Epithelial cell of proximal tubule (primary cell): ENCODE measurements around the gene IFT52. TPM values are rescaled to one million over a fixed set of nuclear protein-coding genes. Genes with fewer than 3 reads are reported as not detected.
"Not testable (repeated sequence)": the region's sequence is repeated elsewhere in the genome, so short reads cannot be mapped to it uniquely, and the experiment has no call there.

Experiments
- DNase-seq: peaks from one replicate; pipeline ENCODE4 v3.0.0-alpha.2; 2011; ENCODE audit warnings: low read depth
- H3K4me3 ChIP-seq: 2 replicates; pipeline ENCODE4 v1.5.1; 2011; ENCODE audit warnings: low read depth, mild to moderate bottlenecking, low read length
- total RNA-seq: library from RNA; depleted of rRNA; stranded (reverse); fragments of >200 nt; gene quantifications from 2 replicates; pipeline ENCODE4 v1.2.3, GENCODE V29; 2015
- TF ChIP-seq, protein P1 (sequence below): conservative IDR thresholded peaks from 2 replicates; pipeline ENCODE4 v1.5.1; 2012; ENCODE audit warnings: low read depth, mild to moderate bottlenecking, low read length

The IFT52 gene
- total RNA-seq, 1 donor from 2014 or later, result 21.2 TPM

- DNase-seq, result no peak
- TF ChIP-seq, protein P1, sequence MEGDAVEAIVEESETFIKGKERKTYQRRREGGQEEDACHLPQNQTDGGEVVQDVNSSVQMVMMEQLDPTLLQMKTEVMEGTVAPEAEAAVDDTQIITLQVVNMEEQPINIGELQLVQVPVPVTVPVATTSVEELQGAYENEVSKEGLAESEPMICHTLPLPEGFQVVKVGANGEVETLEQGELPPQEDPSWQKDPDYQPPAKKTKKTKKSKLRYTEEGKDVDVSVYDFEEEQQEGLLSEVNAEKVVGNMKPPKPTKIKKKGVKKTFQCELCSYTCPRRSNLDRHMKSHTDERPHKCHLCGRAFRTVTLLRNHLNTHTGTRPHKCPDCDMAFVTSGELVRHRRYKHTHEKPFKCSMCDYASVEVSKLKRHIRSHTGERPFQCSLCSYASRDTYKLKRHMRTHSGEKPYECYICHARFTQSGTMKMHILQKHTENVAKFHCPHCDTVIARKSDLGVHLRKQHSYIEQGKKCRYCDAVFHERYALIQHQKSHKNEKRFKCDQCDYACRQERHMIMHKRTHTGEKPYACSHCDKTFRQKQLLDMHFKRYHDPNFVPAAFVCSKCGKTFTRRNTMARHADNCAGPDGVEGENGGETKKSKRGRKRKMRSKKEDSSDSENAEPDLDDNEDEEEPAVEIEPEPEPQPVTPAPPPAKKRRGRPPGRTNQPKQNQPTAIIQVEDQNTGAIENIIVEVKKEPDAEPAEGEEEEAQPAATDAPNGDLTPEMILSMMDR, result no peak
- no peak overlapping the region for H3K4me3 ChIP-seq
Measured at GRCh38 chr20:43642548-43642947, 51.8 kb downstream of the IFT52 start.

DNA sequence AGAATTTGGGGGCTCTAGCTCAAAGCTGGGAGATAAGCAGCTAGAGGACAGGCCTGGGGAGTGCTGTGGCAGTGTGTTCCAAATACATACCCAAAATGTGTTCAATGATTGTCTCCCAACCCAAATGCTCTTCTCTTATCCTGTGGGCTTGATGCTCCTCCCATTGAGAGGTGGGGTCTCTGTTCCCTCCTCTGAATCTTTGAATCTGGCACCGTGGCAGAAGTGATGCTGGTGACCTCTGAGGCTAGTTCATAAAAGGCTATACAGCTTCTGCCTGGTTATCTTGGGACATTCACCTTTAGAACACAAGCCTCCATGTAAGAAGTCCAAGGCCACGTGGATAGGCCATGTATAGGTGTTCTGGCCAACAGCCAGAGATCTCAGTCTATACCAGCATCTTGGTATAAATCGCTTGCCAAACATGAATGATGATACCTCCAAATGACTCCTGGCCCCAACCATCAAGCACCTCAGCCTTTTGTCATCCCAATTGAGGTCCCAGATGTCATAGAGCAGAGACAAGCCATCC, 60.3 kb downstream of the IFT52 start:
- no peak overlapping the region for H3K4me3 ChIP-seq
- no peak for DNase-seq
- TF ChIP-seq, protein P1, result no peak

DNA sequence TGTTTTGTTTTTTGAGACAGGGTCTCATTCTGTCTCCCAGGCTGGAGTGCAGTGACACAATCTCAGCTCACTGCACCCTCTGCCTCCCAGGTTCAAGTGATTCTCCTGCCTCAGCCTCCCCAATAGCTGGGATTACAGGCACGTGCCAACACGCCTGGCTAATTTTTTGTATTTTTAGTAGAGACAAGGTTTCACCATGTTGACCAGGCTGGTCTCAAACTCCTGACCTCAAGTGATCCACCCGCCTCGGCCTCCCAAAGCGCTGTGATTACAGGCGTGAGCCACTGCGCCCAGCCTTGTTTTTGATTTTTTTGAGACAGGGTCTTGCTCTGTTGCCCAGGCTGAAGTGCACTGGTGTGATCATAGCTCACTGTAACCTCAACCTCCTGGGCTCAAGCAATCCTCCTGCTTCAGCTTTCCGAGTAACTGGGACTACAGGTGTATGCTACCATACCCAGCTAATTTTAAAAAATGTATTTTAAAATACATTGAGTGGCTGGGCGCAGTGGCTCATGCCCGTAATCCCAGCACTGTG, 61.0 kb downstream of the IFT52 start:
- not testable (repeated sequence) for H3K4me3 ChIP-seq, DNase-seq

DNA sequence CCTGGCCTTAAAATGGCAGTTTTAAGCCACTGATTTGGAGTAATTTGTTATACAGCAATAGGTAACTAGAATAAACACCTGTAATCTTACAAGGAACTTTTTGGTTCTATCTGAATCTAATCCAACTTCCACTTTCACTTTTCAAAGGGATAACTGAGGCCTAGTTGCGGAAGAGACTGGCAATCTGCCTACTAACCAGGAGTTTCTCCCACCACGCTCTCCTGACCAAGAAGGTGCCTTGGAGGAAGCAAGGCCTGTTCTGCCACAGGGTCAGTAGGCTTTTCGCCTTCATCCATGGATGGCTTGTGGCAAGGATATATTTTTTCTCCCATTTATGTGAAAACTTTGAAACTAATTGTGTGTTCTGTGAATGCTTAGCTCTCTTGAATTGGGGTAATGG, 63.2 kb downstream of the IFT52 start:
- TF ChIP-seq, protein P1, result no peak
- DNase-seq, result no peak
- H3K4me3 ChIP-seq, result no peak overlapping the region

DNA sequence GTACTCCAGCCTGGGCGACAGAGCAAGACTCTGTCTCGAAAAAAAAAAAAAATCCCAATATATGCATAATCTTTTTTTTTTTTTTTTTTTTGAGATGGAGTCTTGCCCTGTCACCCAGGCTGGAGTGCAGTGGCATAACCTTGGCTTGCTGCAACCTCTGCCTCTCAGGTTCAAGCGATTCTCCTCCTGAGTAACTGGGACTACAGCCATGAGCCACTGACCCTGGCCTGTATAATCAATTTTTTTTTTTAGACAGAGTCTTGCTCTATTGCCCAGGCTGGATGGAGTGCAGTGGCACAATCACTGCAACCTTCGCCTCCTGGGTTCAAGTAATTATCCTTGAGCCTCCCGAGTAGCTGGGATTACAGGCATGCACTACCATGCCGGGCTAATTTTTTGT, 64.4 kb downstream of the IFT52 start:
- DNase-seq, H3K4me3 ChIP-seq: not testable (repeated sequence)

- no peak overlapping the region for H3K4me3 ChIP-seq
- TF ChIP-seq, protein P1, result no peak
- no peak for DNase-seq
Measured at GRCh38 chr20:43655937-43656336, 65.2 kb downstream of the IFT52 start.

DNA sequence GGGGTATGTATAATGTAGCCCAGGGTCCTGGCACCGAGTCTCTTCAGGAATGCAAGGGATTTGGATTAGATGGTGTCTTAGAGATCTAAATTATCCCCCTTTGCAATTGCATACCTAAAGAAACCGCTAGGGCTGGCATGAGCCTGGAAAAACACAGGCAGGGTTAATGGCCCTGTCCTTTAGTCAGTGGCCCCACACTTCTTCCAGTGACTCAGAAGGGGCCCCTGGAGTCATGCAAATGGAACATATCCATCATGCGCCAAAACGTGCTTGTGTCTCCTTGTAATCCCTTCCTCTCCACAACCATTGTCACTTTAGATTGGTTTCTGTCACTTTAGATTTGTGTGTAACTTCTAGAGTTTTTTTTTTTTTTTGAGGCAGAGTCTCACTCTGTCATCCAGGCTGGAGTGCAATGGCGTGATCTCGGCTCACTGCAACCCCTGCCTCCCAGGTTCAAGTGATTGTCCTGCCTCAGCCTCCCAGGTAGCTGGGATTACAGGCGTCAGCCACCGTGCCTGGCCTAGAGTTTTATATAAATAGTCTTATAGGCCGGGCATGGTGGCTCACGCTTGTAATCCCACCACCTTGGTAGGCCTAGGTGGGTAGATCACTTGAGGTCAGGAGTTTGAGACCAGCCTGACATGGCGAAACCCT, 67.5 kb downstream of the IFT52 start:
- DNase-seq, result no peak
- TF ChIP-seq, protein P1, result peak; percentile 39
- peak overlapping the region; percentile 82 for H3K4me3 ChIP-seq

DNA sequence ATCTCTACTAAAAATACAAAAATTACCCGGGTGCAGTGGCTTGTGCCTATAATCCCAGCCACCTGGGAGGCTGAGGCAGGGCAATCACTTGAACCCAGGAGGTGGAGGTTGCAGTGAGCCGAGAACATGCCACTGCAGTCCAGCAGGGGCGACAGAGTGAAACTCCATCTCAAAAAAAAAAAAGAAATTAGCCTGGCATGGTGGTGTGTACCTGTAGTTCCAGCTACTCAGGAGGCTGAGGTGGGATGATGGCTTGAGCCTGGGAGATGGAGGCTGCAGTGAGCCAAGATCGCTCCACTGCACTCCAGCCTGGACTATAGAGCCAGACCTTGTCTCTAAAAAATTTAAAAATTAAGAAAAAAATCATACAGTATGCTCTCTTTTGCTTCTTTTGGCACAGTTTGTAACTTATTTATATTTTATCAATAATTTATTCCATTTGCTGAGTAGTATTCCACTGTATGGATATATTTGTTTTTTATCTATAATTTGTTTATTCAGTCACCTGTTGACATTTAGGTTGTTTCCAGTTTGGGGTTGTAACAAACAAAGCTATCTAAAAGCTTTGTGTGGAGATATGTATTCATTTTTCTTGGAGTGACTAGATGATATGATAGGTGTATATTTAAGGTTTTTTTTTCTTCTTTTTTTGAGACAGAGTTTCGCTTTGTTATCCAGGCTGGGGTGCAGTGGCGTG, 68.1 kb downstream of the IFT52 start:
- TF ChIP-seq, protein P1, result peak; percentile 10
- no peak for DNase-seq
- H3K4me3 ChIP-seq, result no peak overlapping the region
